ENCODE results near the gene DRC3.

DRC3 gene

GRCh38 chr17:17941015-17941414 is 31.6 kb upstream of the DRC3 start:
- no peak for DNase-seq

GRCh38 chr17:17942846-17943245 is 29.8 kb upstream of the DRC3 start:
- no peak for DNase-seq

- DNase-seq = no peak
Measured at GRCh38 chr17:17943281-17943984, 29.2 kb upstream of the DRC3 start.

GRCh38 chr17:17944242-17944641 is 28.4 kb upstream of the DRC3 start:
- DNase-seq = no peak

GRCh38 chr17:17944743-17945142 is 27.9 kb upstream of the DRC3 start:
- DNase-seq = no peak

- DNase-seq = no peak
Measured at GRCh38 chr17:17946093-17946492, 26.6 kb upstream of the DRC3 start.

- no peak for DNase-seq
Measured at GRCh38 chr17:17947309-17947708, 25.4 kb upstream of the DRC3 start.

GRCh38 chr17:17947966-17948365 is 24.7 kb upstream of the DRC3 start:
- no peak for DNase-seq

- DNase-seq = no peak
Measured at GRCh38 chr17:17950347-17950746, 22.3 kb upstream of the DRC3 start.

GRCh38 chr17:17950806-17951205 is 21.9 kb upstream of the DRC3 start:
- DNase-seq = no peak

GRCh38 chr17:17951524-17951923 is 21.1 kb upstream of the DRC3 start:
- DNase-seq = no peak

- no peak for DNase-seq
Measured at GRCh38 chr17:17952691-17953090, 20.0 kb upstream of the DRC3 start.

GRCh38 chr17:17954079-17954478 is 18.6 kb upstream of the DRC3 start:
- no peak for DNase-seq

- peak; percentile 44 to 54 for DNase-seq
Measured at GRCh38 chr17:17955790-17956341, 16.8 kb upstream of the DRC3 start.

GRCh38 chr17:17957584-17957916 is 15.1 kb upstream of the DRC3 start:
- DNase-seq = no peak

GRCh38 chr17:17958982-17959381 is 13.7 kb upstream of the DRC3 start:
- no peak for DNase-seq

GRCh38 chr17:17959520-17960361 is 12.9 kb upstream of the DRC3 start:
- DNase-seq = peak; percentile 60 to 62

GRCh38 chr17:17960500-17961030 is 12.1 kb upstream of the DRC3 start:
- no peak for DNase-seq

- no peak for DNase-seq
Measured at GRCh38 chr17:17963066-17963465, 9.6 kb upstream of the DRC3 start.

GRCh38 chr17:17963694-17964436 is 8.8 kb upstream of the DRC3 start:
- no peak for DNase-seq

GRCh38 chr17:17964710-17965109 is 8.0 kb upstream of the DRC3 start:
- no peak for DNase-seq

GRCh38 chr17:17965152-17965721 is 7.4 kb upstream of the DRC3 start:
- no peak for DNase-seq

GRCh38 chr17:17966399-17966798 is 6.3 kb upstream of the DRC3 start:
- DNase-seq = no peak
